ENCODE results near the gene RPL15. TPM values are rescaled to one million over a fixed set of nuclear protein-coding genes. Genes with fewer than 3 reads are reported as not detected.
"Not testable (repeated sequence)": the region's sequence is repeated elsewhere in the genome, so short reads cannot be mapped to it uniquely, and the experiment has no call there.

RPL15 gene
- total RNA-seq, 2 donors from 2014 or later: 2,157 to 2,530 TPM

DNA sequence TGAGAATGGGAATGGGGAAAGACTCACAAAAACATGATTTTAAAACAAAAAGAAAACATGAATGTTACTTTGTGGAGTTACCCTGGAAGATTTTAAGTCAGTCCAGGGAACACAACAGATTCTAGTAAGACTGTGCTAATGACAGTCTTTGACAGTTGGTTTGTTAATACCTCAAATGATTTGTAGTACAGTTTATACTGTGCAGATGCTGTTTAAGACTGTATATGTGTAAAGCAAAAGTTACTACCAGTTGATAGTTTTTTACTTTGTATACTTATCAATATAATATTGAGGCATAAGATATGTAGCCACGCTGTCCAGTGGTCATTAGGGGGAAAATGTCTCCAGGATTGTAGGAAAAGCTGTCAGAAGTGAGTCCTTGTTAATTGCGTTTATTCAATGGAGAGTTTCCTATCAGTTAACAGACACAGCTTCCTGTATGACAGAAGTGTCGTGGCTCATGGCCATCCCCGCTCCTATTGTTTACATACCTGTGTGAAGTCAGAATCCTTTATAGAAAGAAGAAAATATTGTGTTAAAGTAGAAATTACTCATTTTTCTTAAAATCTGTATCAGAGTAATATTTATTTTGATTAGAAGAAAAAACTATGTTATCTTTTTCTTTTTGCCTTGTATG, 36.1 kb upstream of the RPL15 start:
- Mint-ChIP-seq H3K9me3 (no peaks in the 10 kb centered on the region), H3K36me3 (ENCODE audit: low read depth) (no peaks in the 10 kb centered on the region), H3K27ac (no peak overlapping the region), H3K4me1 (peaks cover 13% of the 10 kb centered on the region), H3K4me3 (no peak overlapping the region), H3K27me3 (no peaks in the 10 kb centered on the region)
- ATAC-seq (replicated peaks): no peak

DNA sequence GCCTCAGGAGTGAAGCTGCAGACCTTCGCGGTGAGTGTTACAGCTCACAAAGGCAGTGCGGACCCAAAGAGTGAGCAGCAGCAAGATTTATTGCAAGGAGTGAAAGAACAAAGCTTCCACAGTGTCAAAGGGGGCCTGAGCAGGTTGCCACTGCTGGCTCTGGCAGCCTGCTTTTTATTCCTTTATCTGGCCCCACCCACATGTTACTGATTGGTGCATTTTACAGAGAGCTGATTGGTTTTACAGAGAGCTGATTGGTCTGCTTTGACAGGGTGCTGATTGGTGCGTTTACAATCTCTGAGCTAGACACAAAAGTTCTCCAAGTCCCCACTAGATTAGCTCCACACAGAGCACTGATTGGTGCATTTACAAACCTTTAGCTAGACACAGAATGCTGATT, 34.9 kb upstream of the RPL15 start:
- peaks cover 13% of the 10 kb centered on the region for H3K4me1 Mint-ChIP-seq
- not testable (repeated sequence) for ATAC-seq (replicated peaks); H3K27me3 Mint-ChIP-seq; H3K9me3 Mint-ChIP-seq; H3K36me3 Mint-ChIP-seq (ENCODE audit: low read depth); H3K27ac Mint-ChIP-seq; H3K4me3 Mint-ChIP-seq

DNA sequence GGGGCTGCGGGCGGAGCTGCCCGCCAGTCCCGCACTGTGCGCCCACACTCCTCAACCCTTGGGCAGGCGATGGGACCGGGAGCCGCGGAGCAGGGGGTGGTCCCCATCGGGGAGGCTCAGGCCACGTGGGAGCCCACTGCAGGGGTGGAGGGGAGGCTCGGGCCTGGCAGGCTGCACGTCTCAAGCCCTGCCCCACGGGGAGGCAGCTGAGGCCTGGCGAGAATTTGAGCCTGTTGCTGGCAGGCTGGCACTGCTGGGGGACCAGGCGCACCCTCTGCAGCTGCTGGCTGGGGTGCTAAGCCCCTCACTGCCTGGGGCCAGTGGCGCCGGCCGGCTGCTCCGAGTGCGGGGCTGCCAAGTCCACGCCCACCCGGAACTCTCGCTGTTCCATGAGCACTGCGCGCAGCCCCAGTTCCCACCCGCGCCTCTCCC, 34.4 kb upstream of the RPL15 start:
- Mint-ChIP-seq H3K4me1 (peaks cover 10% of the 10 kb centered on the region), H3K9me3 (no peaks in the 10 kb centered on the region), H3K27me3 (no peaks in the 10 kb centered on the region), H3K4me3 (no peak overlapping the region), H3K27ac (no peak overlapping the region), H3K36me3 (ENCODE audit: low read depth) (no peaks in the 10 kb centered on the region)
- ATAC-seq (replicated peaks): no peak

DNA sequence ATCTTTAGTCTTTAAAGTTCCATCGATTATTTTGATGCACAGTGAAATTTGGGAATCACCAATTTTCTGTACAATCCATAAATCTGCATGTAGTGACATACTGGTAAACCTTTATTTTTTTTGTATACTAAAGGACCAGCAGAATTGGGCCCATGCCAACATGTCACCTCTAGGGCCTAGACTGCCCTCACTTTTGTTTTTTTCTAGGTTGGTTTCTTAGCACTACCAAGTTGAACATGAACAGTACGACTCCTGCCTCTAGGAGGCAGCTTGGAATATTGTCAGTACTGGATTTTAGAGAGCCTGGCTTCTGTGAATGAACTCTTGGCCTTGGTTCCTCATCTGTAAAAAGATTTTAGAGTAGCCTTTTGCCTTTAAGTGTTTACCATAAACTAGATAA, 32.5 kb upstream of the RPL15 start:
- Mint-ChIP-seq H3K27me3 (no peaks in the 10 kb centered on the region), H3K36me3 (ENCODE audit: low read depth) (peaks cover 5% of the 10 kb centered on the region), H3K27ac (peak overlapping the region; percentile 17), H3K4me1 (peaks cover 2% of the 10 kb centered on the region), H3K9me3 (no peaks in the 10 kb centered on the region), H3K4me3 (no peak overlapping the region)
- no peak for ATAC-seq (replicated peaks)

DNA sequence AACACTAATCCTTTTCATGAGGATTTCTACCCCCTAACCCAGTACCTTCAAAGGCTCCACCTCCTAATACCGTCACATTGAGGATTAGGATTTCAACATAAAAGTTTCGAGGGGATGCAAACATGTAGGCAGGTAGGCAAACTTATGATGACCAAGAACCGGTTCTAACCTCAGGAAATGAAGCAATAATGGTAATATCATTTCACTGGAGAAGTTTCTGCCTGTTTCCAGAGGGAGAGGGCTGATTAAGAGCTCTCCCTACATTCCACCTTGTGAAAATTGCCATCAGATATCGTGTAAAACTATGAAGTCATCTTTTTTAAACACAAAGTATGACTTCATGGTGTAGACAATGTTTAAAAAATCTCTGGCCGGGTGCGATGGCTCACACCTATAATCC, 31.7 kb upstream of the RPL15 start:
- no peaks in the 10 kb centered on the region for H3K9me3 Mint-ChIP-seq

DNA sequence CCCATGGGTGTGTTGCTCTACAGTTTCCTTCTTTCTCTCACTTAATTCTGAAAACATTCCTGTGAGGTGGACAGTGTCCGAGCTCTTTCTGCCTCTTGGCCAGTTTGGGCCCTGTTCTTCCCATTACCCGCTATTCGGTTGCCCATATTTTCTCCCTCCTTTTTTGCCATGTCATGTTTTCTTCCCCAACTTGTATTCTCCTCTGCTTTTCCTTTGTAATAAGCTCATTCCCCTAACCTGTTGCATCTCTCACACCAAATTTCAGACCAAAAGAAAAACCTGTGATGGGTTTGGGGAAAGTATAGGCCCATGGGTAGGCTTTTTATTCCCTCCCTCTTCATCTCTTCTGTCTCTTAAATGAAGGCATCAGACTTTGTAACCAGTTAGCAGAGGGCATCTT, 30.6 kb upstream of the RPL15 start:
- Mint-ChIP-seq H3K4me3 (no peak overlapping the region), H3K9me3 (no peaks in the 10 kb centered on the region), H3K27me3 (no peaks in the 10 kb centered on the region), H3K27ac (no peak overlapping the region), H3K36me3 (ENCODE audit: low read depth) (peaks cover 19% of the 10 kb centered on the region), H3K4me1 (no peaks in the 10 kb centered on the region)
- ATAC-seq (replicated peaks): no peak

More for the DNA sequence above, 31.7 kb upstream of the RPL15 start:
- no peak for ATAC-seq (replicated peaks)
- peak overlapping the region; percentile 17 for H3K27ac Mint-ChIP-seq
- no peaks in the 10 kb centered on the region for H3K27me3 Mint-ChIP-seq
- no peaks in the 10 kb centered on the region for H3K4me1 Mint-ChIP-seq
- H3K36me3 Mint-ChIP-seq (ENCODE audit: low read depth): peaks cover 11% of the 10 kb centered on the region
- H3K4me3 Mint-ChIP-seq: no peak overlapping the region

DNA sequence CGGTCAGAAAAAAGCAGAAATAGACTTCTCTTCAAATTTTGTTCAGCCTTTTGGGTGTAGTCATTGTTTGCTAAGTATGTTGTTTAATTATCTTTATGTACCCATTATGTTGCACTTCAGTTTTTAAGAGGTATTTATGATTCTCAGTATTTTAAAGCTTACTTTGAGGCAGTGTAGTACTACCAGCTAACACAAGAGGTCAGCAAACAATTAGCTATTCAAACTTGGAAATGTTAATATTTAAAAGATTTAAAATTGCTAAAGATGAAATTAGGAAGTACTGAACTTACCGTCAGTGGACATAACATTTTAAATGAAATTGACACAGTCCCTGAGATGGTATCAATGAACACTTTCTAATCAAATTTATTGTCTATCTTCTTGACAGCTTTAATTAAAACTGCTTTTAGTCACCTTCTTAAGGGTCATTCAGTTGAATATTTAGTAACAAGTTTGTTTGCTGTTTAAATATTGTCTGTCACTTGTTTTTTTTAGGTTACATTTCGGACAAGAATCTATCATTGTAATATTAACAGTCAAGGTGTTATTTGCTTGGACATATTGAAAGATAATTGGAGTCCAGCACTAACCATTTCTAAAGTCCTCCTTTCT, 28.2 kb upstream of the RPL15 start:
- no peak overlapping the region for H3K4me3 Mint-ChIP-seq

DNA sequence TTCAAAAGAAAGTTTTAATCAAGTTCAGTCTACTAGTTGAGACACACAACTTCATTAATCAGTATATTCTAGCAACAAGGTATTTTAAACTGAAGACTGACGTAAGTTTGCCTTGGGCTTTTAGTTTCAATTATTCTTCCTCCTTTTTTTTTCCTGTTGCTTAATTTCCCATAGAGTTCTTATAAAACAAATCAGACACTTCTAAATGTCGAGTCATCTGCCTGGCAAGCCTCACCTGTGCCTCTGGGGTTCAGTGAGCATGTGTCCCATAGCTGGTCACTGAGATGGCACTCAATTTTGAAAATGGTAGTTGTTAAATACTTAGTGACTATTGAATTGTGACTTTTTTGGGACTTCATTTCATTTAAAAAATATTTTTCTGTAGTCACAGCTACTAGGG, 27.5 kb upstream of the RPL15 start:
- Mint-ChIP-seq H3K27ac (no peak overlapping the region), H3K36me3 (ENCODE audit: low read depth) (peaks cover 32% of the 10 kb centered on the region), H3K9me3 (no peaks in the 10 kb centered on the region), H3K27me3 (no peaks in the 10 kb centered on the region), H3K4me3 (no peak overlapping the region), H3K4me1 (no peaks in the 10 kb centered on the region)
- no peak for ATAC-seq (replicated peaks)

More for the DNA sequence above, 28.2 kb upstream of the RPL15 start:
- ATAC-seq (replicated peaks): no peak
- no peaks in the 10 kb centered on the region for H3K4me1 Mint-ChIP-seq
- H3K9me3 Mint-ChIP-seq: no peaks in the 10 kb centered on the region
- H3K36me3 Mint-ChIP-seq (ENCODE audit: low read depth): peaks cover 32% of the 10 kb centered on the region
- H3K27me3 Mint-ChIP-seq: no peaks in the 10 kb centered on the region
- H3K27ac Mint-ChIP-seq: no peak overlapping the region

DNA sequence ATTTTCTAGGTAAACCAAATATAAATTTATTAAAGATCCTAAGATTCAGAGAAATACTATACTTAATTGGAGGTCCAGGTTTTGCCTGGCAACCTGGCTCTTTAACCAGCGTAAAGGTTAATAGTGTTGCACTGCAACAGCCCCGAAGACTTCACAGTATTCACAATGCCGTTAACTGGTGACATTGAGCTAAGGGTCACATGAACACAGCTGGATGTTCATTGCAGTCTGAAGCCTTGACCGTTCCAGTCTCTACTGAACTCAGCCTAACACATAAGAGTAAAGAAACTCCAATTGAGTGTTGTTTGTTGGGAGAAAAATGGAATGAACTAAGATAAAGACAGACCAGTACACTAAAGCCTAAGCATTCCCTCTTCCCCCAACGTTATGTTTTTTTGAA, 27.0 kb upstream of the RPL15 start:
- no peak for ATAC-seq (replicated peaks)
- Mint-ChIP-seq H3K36me3 (ENCODE audit: low read depth) (peaks cover 32% of the 10 kb centered on the region), H3K4me1 (no peaks in the 10 kb centered on the region), H3K4me3 (no peak overlapping the region), H3K27ac (no peak overlapping the region), H3K9me3 (no peaks in the 10 kb centered on the region), H3K27me3 (no peaks in the 10 kb centered on the region)

DNA sequence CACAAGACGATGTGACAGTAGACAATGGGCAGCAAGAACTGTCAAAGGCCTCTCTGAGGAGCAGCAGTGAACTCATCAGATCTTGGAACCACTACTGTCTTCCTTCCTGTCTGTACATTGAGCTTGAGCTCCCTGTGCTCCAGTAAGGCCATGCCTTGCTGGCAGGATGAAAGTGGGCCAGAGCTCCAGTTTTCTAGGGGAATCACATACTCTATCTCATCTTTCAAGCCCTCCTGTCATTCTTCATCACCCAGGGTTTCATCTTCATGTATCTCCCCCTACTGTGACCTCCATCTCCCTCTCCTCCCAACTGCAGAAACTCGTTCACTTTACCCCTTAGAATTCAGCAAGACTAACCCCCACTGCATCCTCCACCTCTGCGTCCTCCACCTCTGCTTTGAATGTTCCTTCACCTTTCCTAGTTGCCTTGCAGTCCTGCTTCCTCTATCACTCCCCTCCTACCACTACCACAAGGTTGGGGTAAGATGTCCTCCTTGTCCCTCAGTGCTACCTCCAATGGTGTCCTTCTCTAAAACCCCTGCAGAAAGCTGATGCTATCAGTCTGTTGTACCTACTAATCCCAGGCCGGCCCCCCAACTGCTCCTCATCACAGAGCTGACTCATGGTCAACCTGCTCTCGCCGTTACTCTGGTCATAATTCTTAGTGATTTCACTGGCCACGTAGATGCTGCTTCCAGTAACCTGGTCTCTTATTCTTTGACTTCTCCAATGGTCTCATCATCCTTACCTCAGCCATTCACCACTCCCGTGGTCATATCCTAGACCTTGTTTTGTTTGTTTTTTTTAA, 22.5 kb upstream of the RPL15 start:
- Mint-ChIP-seq H3K4me1 (peaks cover 14% of the 10 kb centered on the region), H3K4me3 (no peak overlapping the region), H3K27me3 (no peaks in the 10 kb centered on the region), H3K36me3 (ENCODE audit: low read depth) (peaks cover 64% of the 10 kb centered on the region), H3K9me3 (no peaks in the 10 kb centered on the region), H3K27ac (no peak overlapping the region)
- ATAC-seq (replicated peaks): no peak

DNA sequence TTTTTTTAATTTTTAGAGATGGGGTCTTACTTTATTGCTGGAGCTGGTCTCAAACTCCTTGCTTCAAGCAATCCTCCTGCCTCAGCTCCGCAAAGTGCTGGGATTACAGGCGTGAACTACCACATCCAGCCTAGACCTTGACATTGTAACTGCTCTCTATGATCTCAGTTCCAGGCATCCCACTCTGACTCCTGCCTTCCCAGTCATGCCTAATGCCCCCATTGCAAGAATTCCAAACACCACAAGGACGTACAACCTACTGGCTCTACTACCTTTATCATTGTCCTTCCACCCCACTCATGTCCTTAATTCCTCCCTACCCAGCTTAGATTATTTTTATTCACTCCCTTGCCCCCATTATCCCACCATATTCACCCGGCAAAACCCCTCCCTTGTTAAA, 21.8 kb upstream of the RPL15 start:
- H3K4me3 Mint-ChIP-seq: no peak overlapping the region
- H3K27ac Mint-ChIP-seq: peak overlapping the region; percentile 67
- no peaks in the 10 kb centered on the region for H3K9me3 Mint-ChIP-seq
- H3K36me3 Mint-ChIP-seq (ENCODE audit: low read depth): peaks cover 65% of the 10 kb centered on the region
- ATAC-seq (replicated peaks): no peak
- no peaks in the 10 kb centered on the region for H3K27me3 Mint-ChIP-seq
- peaks cover 14% of the 10 kb centered on the region for H3K4me1 Mint-ChIP-seq

DNA sequence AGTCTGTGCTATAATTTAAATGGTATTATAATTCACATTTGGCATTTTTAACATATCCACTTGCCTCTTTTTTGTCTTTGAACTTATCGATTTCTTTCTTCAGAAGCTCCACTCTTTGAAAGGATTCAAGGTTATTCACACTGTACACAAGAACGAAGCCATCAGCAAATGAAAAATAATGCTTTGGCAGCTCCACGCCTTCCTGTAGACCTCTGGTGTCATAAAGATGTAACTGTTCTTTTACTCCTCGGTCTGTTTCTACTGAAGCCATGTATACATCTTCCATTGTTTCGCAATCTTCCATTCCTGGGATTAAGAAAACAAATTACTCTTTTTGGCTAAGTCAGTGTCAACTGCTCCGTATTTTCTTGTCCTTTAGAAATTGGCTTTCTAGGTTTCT, 16.2 kb upstream of the RPL15 start:
- no peaks in the 10 kb centered on the region for H3K9me3 Mint-ChIP-seq
- peaks cover 9% of the 10 kb centered on the region for H3K4me1 Mint-ChIP-seq
- ATAC-seq (replicated peaks): no peak
- H3K4me3 Mint-ChIP-seq: no peak overlapping the region
- no peak overlapping the region for H3K27ac Mint-ChIP-seq
- no peaks in the 10 kb centered on the region for H3K27me3 Mint-ChIP-seq
- H3K36me3 Mint-ChIP-seq (ENCODE audit: low read depth): peaks cover 61% of the 10 kb centered on the region

DNA sequence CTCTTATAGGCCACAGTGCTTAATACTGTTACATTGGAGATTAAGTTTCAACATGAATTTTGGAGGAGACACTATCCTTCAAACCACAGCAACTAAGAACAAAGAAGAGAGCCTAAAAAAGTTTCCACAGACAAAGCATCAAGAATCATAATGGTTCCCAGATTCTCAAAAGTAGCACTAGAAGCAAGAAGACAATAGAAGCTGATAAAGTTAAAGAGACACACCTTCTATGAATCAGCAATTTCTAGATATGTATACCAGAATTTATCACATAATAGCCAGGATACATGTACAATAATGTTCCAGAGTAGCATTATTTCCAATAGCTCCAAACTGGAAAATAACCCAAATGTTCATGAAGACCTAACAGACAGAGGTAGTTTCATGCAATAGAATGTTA, 12.4 kb upstream of the RPL15 start:
- Mint-ChIP-seq H3K36me3 (ENCODE audit: low read depth) (peaks cover 37% of the 10 kb centered on the region), H3K27me3 (no peaks in the 10 kb centered on the region), H3K4me3 (no peak overlapping the region), H3K9me3 (no peaks in the 10 kb centered on the region), H3K27ac (no peak overlapping the region), H3K4me1 (no peaks in the 10 kb centered on the region)
- ATAC-seq (replicated peaks): no peak

DNA sequence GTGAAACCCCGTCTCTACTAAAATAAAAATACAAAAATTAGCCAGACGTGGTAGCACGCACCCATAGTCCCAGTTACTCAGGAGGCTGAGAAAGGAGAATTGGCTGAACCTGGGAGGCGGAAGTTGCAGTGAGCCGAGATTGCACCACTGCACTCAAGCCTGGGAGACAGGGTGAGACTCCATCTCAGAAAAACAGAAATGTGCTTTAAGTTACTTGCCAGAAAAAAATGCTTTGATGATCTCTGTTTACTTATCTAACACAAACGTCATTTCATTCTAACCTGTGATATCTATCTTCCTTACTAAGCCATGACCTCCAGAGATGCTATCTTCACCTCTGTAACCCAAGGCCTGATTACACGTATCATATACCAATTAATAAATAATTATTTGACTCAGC, 7.6 kb upstream of the RPL15 start:
- no peak overlapping the region for H3K4me3 Mint-ChIP-seq
- H3K9me3 Mint-ChIP-seq: no peaks in the 10 kb centered on the region
- no peaks in the 10 kb centered on the region for H3K27me3 Mint-ChIP-seq
- peaks cover 7% of the 10 kb centered on the region for H3K4me1 Mint-ChIP-seq
- no peak overlapping the region for H3K27ac Mint-ChIP-seq
- peaks cover 21% of the 10 kb centered on the region for H3K36me3 Mint-ChIP-seq (ENCODE audit: low read depth)
- no peak for ATAC-seq (replicated peaks)

DNA sequence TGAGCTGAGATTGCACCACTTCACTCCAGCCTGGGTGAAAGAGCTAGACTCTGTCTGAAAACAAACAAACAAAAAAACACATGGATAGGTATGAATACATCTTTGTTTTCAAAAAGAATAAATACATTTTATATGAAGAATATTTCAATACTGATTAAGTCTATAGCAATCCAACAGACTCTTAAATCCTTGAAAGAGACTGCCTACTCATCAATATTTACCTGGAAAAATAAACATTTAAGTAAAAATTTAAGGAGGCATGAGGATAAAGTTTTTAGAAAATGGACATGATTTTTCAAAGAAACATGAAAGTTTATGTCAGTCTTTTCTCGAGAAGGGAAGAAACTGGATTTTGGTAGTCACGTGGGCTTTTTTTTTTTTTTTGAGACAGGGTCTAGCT, 5.5 kb upstream of the RPL15 start:
- no peak for ATAC-seq (replicated peaks)
- Mint-ChIP-seq H3K27ac (no peak overlapping the region), H3K4me3 (no peak overlapping the region), H3K9me3 (no peaks in the 10 kb centered on the region), H3K36me3 (ENCODE audit: low read depth) (peaks cover 15% of the 10 kb centered on the region), H3K27me3 (no peaks in the 10 kb centered on the region), H3K4me1 (peaks cover 19% of the 10 kb centered on the region)

Measured in activated T-helper 17 cell treated with anti-CD3 and anti-CD28 coated beads, Interleukin-2, amount 50 U/mL, for 72 hours (primary cell).